Activated CD8-positive, alpha-beta T cell treated with anti-CD3 and anti-CD28 coated beads, Interleukin-2, amount 10 ng/mL, durations not matched to agents 7 days and 5 days (primary cell): ENCODE measurements around the gene SNX15. TPM values are rescaled to one million over a fixed set of nuclear protein-coding genes. Genes with fewer than 3 reads are reported as not detected.

ENCODE experiments used
- ATAC-seq: fragments of 150-1000 bp; cut with Tn5 transposase; one replicate; pipeline ENCODE4 v1.10.0; 2021; ENCODE audit warnings: moderate library complexity
- CTCF ChIA-PET: fragments of 350-600 bp; sonication (Branson Sonifier 250); formaldehyde crosslinking; loops from one replicate; lab custom pipeline; 2021; ENCODE audit warnings: antibody characterized with exemption; lab: Charles Lee
- POLR2A ChIA-PET: fragments of 350-600 bp; sonication (Branson Sonifier 250); formaldehyde crosslinking; loops from one replicate; lab custom pipeline; 2021; ENCODE audit warnings: antibody characterized with exemption; lab: Charles Lee
- DNase-seq: peaks from one replicate; pipeline ENCODE4 v3.0.0-alpha.2; 2020
- H3K27ac Mint-ChIP-seq: one replicate; pipeline ENCODE4 v1.8.0; 2021; ENCODE audit warnings: mild to moderate bottlenecking, mixed read lengths
- H3K27me3 Mint-ChIP-seq: one replicate; pipeline ENCODE4 v1.8.0; 2021; ENCODE audit warnings: low read depth, mixed read lengths
- H3K36me3 Mint-ChIP-seq: one replicate; pipeline ENCODE4 v1.8.0; 2021; ENCODE audit warnings: low read depth, mixed read lengths
- H3K4me1 Mint-ChIP-seq: one replicate; pipeline ENCODE4 v1.8.0; 2021; ENCODE audit warnings: low read depth, mixed read lengths
- H3K4me3 Mint-ChIP-seq: one replicate; pipeline ENCODE4 v1.8.0; 2021; ENCODE audit warnings: mild to moderate bottlenecking, mixed read lengths
- H3K9me3 Mint-ChIP-seq: one replicate; pipeline ENCODE4 v1.8.0; 2022; ENCODE audit warnings: mixed read lengths; ENCODE audit not compliant: insufficient read depth
- microRNA-seq: library from miRNA; unstranded; fragments of <30 nt; microRNA quantifications from one replicate; pipeline ENCODE4 v1.2.0, GENCODE V29; 2022
- total RNA-seq, 2 experiments: library from RNA; stranded (reverse); gene quantifications; one replicate each; pipeline ENCODE4 v1.2.3, GENCODE V29; 2021

Gene SNX15
- total RNA-seq, 2 experiments from 2014 or later = 21.2 to 25.7 TPM

DNA sequence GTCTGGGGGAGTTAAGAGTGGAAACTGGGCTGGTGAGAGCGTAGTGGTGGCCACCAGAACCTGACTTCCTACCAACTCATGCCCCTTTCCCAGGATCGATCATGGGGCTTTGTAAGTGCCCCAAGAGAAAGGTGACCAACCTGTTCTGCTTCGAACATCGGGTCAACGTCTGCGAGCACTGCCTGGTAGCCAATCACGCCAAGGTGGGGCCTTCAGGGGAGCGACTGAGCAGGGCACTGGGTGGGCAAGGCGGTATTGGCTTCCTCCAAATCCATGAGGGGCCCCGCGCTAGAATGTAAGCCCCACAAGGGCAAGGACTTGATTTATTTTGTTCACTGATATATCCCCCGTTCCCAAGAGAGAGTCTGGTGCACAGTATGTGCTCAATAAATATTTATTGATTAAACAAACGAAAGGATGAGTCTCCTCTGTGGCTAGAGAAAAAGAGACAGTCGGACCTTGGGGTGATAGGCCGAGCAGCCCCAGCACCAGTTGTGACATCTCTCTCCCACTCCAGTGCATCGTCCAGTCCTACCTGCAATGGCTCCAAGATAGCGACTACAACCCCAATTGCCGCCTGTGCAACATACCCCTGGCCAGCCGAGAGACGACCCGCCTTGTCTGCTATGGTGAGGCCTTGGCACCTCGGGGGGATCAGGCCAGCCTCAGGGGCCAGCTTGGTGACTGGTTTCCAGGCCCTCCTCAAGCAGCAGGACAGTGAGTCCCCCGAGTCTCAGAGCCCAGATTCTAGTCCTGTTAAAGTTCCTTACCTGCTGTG lies 57.5 kb downstream of the SNX15 start:
- H3K4me3 Mint-ChIP-seq = peak overlapping the region; percentile 92
- H3K27ac Mint-ChIP-seq = peak overlapping the region; percentile 98
- no peaks in the 10 kb centered on the region for H3K27me3 Mint-ChIP-seq
- no peak for DNase-seq
- H3K9me3 Mint-ChIP-seq = no peaks in the 10 kb centered on the region
- H3K4me1 Mint-ChIP-seq = peaks cover 46% of the 10 kb centered on the region
- H3K36me3 Mint-ChIP-seq = peaks cover 70% of the 10 kb centered on the region
- ChIA-PET POLR2A (interaction anchor here (0.6 to 1.5 kb wide), 7 partner anchors 9 to 208 kb away, joined by 3 to 6 read pairs (median 3); partner anchors contain the start of genes VPS51 and ZNHIT2), CTCF (interaction anchor here (0.8 to 2.0 kb wide), 7 partner anchors 9 to 36 kb away, joined by 3 to 8 read pairs (median 4); partner anchors contain the start of gene ZNHIT2)
- ATAC-seq = peak; percentile 7

DNA sequence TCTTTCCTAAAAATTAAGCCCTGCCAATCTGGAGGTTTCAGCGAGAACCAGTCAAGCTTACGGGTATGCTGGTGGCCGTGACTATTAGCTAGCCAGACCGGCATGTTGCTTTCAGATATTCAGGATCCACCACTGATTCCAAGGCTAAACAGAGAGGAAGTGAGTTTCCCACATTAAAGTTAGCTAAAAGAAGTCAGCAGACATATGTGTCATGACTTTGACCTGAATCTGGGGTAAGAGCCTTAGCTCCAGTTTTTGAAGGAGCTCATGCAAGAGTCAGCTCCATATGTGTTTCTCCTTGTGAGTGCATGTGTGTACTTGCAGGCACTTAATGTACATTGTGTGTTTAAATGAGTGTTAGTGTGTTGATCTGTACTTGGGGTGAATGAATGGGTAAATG lies 58.2 kb downstream of the SNX15 start:
- H3K4me3 Mint-ChIP-seq = peak overlapping the region; percentile 92
- CTCF ChIA-PET = interaction anchor here (0.8 to 2.0 kb wide), 7 partner anchors 9 to 36 kb away, joined by 3 to 8 read pairs (median 4); partner anchors contain the start of gene ZNHIT2
- no peaks in the 10 kb centered on the region for H3K27me3 Mint-ChIP-seq
- ATAC-seq (no peak), DNase-seq (no peak)
- peak overlapping the region; percentile 98 for H3K27ac Mint-ChIP-seq
- H3K9me3 Mint-ChIP-seq = no peaks in the 10 kb centered on the region
- peaks cover 41% of the 10 kb centered on the region for H3K4me1 Mint-ChIP-seq
- peaks cover 64% of the 10 kb centered on the region for H3K36me3 Mint-ChIP-seq
- POLR2A ChIA-PET = interaction anchor here (0.6 to 1.6 kb wide), 9 partner anchors 8 to 209 kb away, joined by 3 to 6 read pairs (median 3); partner anchors contain the start of genes VPS51 and ZNHIT2

DNA sequence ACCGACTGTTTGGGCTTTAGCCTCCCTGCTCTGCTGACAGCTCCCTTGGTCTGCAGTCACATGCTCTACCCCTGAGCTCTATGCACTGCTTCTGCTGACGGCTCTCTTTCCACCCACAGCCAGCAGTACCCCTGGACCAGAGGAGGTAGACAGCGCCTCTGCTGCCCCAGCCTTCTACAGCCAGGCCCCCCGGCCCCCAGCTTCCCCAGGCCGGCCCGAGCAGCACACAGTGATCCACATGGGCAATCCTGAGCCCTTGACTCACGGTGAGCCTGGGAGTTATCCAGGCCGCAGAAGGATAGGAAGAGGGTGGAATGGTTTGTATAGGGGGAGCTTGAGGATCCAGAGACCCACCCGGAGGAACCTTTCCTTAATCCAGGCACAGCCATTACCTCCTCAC lies 59.6 kb downstream of the SNX15 start:
- ATAC-seq = no peak
- Mint-ChIP-seq H3K36me3 (peaks cover 53% of the 10 kb centered on the region), H3K27me3 (no peaks in the 10 kb centered on the region), H3K4me1 (peaks cover 30% of the 10 kb centered on the region), H3K27ac (no peak overlapping the region), H3K4me3 (no peak overlapping the region), H3K9me3 (no peaks in the 10 kb centered on the region)
- DNase-seq = no peak
- ChIA-PET CTCF (interaction anchor here (2.0 kb wide), 1 partner anchor 8 kb away, joined by 8 read pairs; no protein-coding TSS in a partner anchor), POLR2A (interaction anchor here (1.3 to 1.7 kb wide), 3 partner anchors 8 to 12 kb away, joined by 4 to 5 read pairs (median 4); partner anchors contain the start of gene VPS51)

DNA sequence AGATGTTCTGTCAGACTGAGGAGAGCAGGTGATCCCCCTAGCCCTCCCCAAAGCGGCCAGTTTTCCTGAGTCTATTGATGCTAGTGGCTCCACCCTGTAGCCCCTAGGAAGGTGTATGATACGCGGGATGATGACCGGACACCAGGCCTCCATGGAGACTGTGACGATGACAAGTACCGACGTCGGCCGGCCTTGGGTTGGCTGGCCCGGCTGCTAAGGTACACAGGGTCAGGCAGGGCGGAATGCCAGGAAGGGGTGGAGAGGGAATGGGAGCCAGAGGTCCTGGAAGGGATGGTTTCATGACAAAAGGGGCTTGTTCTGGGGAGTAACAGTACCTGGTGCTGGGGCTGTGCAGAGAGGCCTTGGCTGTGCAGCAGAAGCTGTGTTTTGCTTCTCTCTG lies 60.0 kb downstream of the SNX15 start:
- peaks cover 26% of the 10 kb centered on the region for H3K4me1 Mint-ChIP-seq
- ATAC-seq (no peak), DNase-seq (no peak)
- H3K9me3 Mint-ChIP-seq = no peaks in the 10 kb centered on the region
- H3K4me3 Mint-ChIP-seq = no peak overlapping the region
- H3K27ac Mint-ChIP-seq = no peak overlapping the region
- POLR2A ChIA-PET = interaction anchor here (1.3 to 1.7 kb wide), 2 partner anchors 8 to 9 kb away, joined by 4 to 5 read pairs; partner anchors contain the start of gene VPS51
- H3K36me3 Mint-ChIP-seq = peaks cover 49% of the 10 kb centered on the region
- CTCF ChIA-PET = no interaction called here
- H3K27me3 Mint-ChIP-seq = no peaks in the 10 kb centered on the region

DNA sequence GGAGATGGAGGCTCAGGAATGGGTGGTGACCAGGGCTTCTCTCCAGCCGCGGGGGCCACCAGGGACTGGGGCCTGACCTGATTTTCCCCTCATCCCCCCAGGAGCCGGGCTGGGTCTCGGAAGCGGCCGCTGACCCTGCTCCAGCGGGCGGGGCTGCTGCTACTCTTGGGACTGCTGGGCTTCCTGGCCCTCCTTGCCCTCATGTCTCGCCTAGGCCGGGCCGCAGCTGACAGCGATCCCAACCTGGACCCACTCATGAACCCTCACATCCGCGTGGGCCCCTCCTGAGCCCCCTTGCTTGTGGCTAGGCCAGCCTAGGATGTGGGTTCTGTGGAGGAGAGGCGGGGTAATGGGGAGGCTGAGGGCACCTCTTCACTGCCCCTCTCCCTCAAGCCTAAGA lies 60.6 kb downstream of the SNX15 start:
- Mint-ChIP-seq H3K4me3 (no peak overlapping the region), H3K4me1 (peaks cover 21% of the 10 kb centered on the region), H3K36me3 (peaks cover 44% of the 10 kb centered on the region), H3K27ac (no peak overlapping the region), H3K27me3 (no peaks in the 10 kb centered on the region), H3K9me3 (no peaks in the 10 kb centered on the region)
- POLR2A ChIA-PET = interaction anchor here (1.7 kb wide), 1 partner anchor 8 kb away, joined by 5 read pairs; the partner anchor contains the start of gene VPS51
- CTCF ChIA-PET = no interaction called here
- no peak for DNase-seq
- ATAC-seq = no peak

DNA sequence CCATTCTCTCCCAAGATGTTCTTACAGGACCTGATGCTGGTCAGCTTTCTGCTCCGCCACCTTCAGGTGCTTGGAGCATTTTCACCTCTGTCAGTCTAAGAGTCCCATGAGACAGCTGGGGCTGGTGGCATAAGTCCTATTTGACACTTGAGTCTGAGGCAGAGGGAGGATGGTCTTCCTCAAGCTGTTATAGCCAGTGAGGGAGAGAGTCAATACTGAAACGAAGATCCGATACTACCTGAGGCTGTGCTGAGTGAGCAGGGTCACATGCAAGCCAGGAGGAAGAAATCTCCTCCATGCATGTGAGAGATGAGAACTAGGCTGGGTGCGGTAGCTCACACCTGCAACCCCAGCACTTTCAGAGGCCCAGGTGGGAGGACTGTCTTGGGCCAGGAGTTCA lies 62.4 kb downstream of the SNX15 start:
- POLR2A ChIA-PET = interaction anchor here (1.2 to 1.7 kb wide), 2 partner anchors 14 to 33 kb away, joined by 3 to 4 read pairs; partner anchors contain the start of genes FAU and MRPL49
- Mint-ChIP-seq H3K27me3 (no peaks in the 10 kb centered on the region), H3K36me3 (peaks cover 30% of the 10 kb centered on the region), H3K4me1 (peaks cover 12% of the 10 kb centered on the region), H3K9me3 (no peaks in the 10 kb centered on the region), H3K27ac (no peak overlapping the region), H3K4me3 (no peak overlapping the region)
- CTCF ChIA-PET = interaction anchor here (1.3 to 1.5 kb wide), 2 partner anchors 11 to 146 kb away, joined by 3 to 6 read pairs; no protein-coding TSS in a partner anchor
- ATAC-seq (no peak), DNase-seq (no peak)

Small RNA genes lying within 50 kb of the gene (microRNA-seq; reads per million reads assigned to microRNA genes)
- gene MIR6879 = not detected

Other genes starting within 250 kb of the SNX15 start
- gene SF1, start 248.9 kb upstream of the SNX15 start, total RNA-seq = 100 to 1,000 TPM; 421 to 423 TPM
- gene MAP4K2, start 224.2 kb upstream of the SNX15 start, total RNA-seq = 10 to 100 TPM; 84.2 to 90.2 TPM
- 10 to 100 TPM; 32.9 to 34.0 TPM for gene MEN1, start 216.9 kb upstream of the SNX15 start, total RNA-seq
- 1 to 10 TPM in 1 of 2 experiments, under 1 TPM in 1; 0.61 to 1.2 TPM for gene CDC42BPG, start 182.8 kb upstream of the SNX15 start, total RNA-seq
- gene EHD1, start 148.8 kb upstream of the SNX15 start, total RNA-seq = 100 to 1,000 TPM; 145 to 150 TPM
- gene ATG2A, start 110.2 kb upstream of the SNX15 start, total RNA-seq = 10 to 100 TPM; 20.6 to 23.1 TPM
- 10 to 100 TPM; 13.7 to 14.0 TPM for gene PPP2R5B, start 102.8 kb upstream of the SNX15 start, total RNA-seq
- not detected for gene GPHA2, start 91.5 kb upstream of the SNX15 start, total RNA-seq
- not detected for gene MAJIN, start 55.3 kb upstream of the SNX15 start, total RNA-seq
- under 1 TPM; 0.50 to 0.99 TPM for gene BATF2, start 30.5 kb upstream of the SNX15 start, total RNA-seq
- gene ARL2, start 13.3 kb upstream of the SNX15 start, total RNA-seq = 10 to 100 TPM; 69.1 to 79.2 TPM
- 10 to 100 TPM; 36.3 to 36.6 TPM for gene SAC3D1, start 13.8 kb downstream of the SNX15 start, total RNA-seq
- gene NAALADL1, start 31.1 kb downstream of the SNX15 start, total RNA-seq = 1 to 10 TPM; 7.1 to 7.5 TPM
- 100 to 1,000 TPM; 127 to 129 TPM for gene CDCA5, start 56.6 kb downstream of the SNX15 start, total RNA-seq
- 10 to 100 TPM; 28.0 to 28.8 TPM for gene ZFPL1, start 56.8 kb downstream of the SNX15 start, total RNA-seq
- 100 to 1,000 TPM; 116 to 131 TPM for gene VPS51, start 68.8 kb downstream of the SNX15 start, total RNA-seq
- 10 to 100 TPM; 25.3 to 26.1 TPM for gene TM7SF2, start 84.4 kb downstream of the SNX15 start, total RNA-seq
- 10 to 100 TPM; 11.6 to 12.4 TPM for gene ZNHIT2, start 90.3 kb downstream of the SNX15 start, total RNA-seq
- 1,000 to 10,000 TPM in 1 of 2 experiments, 100 to 1,000 TPM in 1; 986 to 1,038 TPM for gene FAU, start 94.7 kb downstream of the SNX15 start, total RNA-seq
- gene MRPL49, start 94.9 kb downstream of the SNX15 start, total RNA-seq = 10 to 100 TPM; 47.3 to 51.1 TPM
- 10 to 100 TPM; 28.7 to 33.0 TPM for gene SYVN1, start 107.1 kb downstream of the SNX15 start, total RNA-seq
- not detected for gene SPDYC, start 142.8 kb downstream of the SNX15 start, total RNA-seq
- gene CAPN1, start 154.5 kb downstream of the SNX15 start, total RNA-seq = 100 to 1,000 TPM; 170 to 179 TPM
- gene POLA2, start 234.5 kb downstream of the SNX15 start, total RNA-seq = 10 to 100 TPM; 63.6 to 76.1 TPM